Mesothelial cell of epicardium (in vitro differentiated cells): ENCODE results near the gene KANK3. TPM values are rescaled to one million over a fixed set of nuclear protein-coding genes. Genes with fewer than 3 reads are reported as not detected.
"Not testable (repeated sequence)": the region's sequence is repeated elsewhere in the genome, so short reads cannot be mapped to it uniquely, and the experiment has no call there.

ENCODE experiments used
- DNase-seq, 2 experiments: peaks; one replicate each; pipeline ENCODE4 v3.0.0; 2021; ENCODE audit warnings: low spot score in 2 of 2; ENCODE audit not compliant: unreplicated experiment in 2 of 2
- H3K27ac Mint-ChIP-seq: 2 replicates; pipeline ENCODE4 v1.8.0; 2021; ENCODE audit warnings: mixed read lengths
- H3K27me3 Mint-ChIP-seq: 2 replicates; pipeline ENCODE4 v1.8.0; 2021; ENCODE audit warnings: low read depth, mixed read lengths
- H3K36me3 Mint-ChIP-seq: 2 replicates; pipeline ENCODE4 v1.8.0; 2021; ENCODE audit warnings: mixed read lengths
- H3K4me1 Mint-ChIP-seq: 2 replicates; pipeline ENCODE4 v1.8.0; 2021; ENCODE audit warnings: mixed read lengths
- H3K4me3 Mint-ChIP-seq: 2 replicates; pipeline ENCODE4 v1.8.0; 2021; ENCODE audit warnings: mild to moderate bottlenecking, moderate library complexity, mixed read lengths
- H3K9me3 Mint-ChIP-seq: 2 replicates; pipeline ENCODE4 v1.8.0; 2021; ENCODE audit warnings: mixed read lengths
- CTCF ChIP-seq: fragments of 200-600 bp; sonication (generic); IDR thresholded peaks from one replicate; pipeline ENCODE4 v1.5.0; 2021; ENCODE audit warnings: antibody characterized with exemption; ENCODE audit not compliant: unreplicated experiment
- total RNA-seq: library from RNA; stranded (reverse); gene quantifications from 3 replicates; pipeline ENCODE4 v1.2.1, GENCODE V29; 2021

Gene KANK3
- total RNA-seq, 1 donor from 2014 or later = 2.3 TPM

- H3K36me3 Mint-ChIP-seq = peaks cover 5% of the 10 kb centered on the region
- peak overlapping the region; percentile 98 for H3K27ac Mint-ChIP-seq
- no peaks in the 10 kb centered on the region for H3K27me3 Mint-ChIP-seq
- DNase-seq = no peak
- peaks cover 27% of the 10 kb centered on the region for H3K4me1 Mint-ChIP-seq
- no peak for TF ChIP-seq CTCF
- H3K4me3 Mint-ChIP-seq = peak overlapping the region; percentile 95
- no peaks in the 10 kb centered on the region for H3K9me3 Mint-ChIP-seq
These were observed 23.1 kb downstream of the KANK3 start for GRCh38 chr19:8319807-8320520.

- not testable (repeated sequence) for DNase-seq, H3K9me3 Mint-ChIP-seq, H3K27me3 Mint-ChIP-seq, H3K36me3 Mint-ChIP-seq
- Mint-ChIP-seq H3K4me1 (peaks cover 27% of the 10 kb centered on the region), H3K4me3 (peak overlapping the region; percentile 41), H3K27ac (peak overlapping the region; percentile 59)
These were observed 24.2 kb downstream of the KANK3 start for GRCh38 chr19:8318835-8319234.

- no peak for TF ChIP-seq CTCF
- peaks cover 8% of the 10 kb centered on the region for H3K4me1 Mint-ChIP-seq
- no peak overlapping the region for H3K4me3 Mint-ChIP-seq
- H3K27me3 Mint-ChIP-seq = no peaks in the 10 kb centered on the region
- peaks cover 5% of the 10 kb centered on the region for H3K36me3 Mint-ChIP-seq
- no peak overlapping the region for H3K27ac Mint-ChIP-seq
- H3K9me3 Mint-ChIP-seq = no peaks in the 10 kb centered on the region
- no peak for DNase-seq
These were observed 26.5 kb downstream of the KANK3 start for GRCh38 chr19:8316351-8317125.

- peaks cover 10% of the 10 kb centered on the region for H3K36me3 Mint-ChIP-seq
- DNase-seq, H3K9me3 Mint-ChIP-seq, H3K27ac Mint-ChIP-seq, H3K4me1 Mint-ChIP-seq, H3K4me3 Mint-ChIP-seq, H3K27me3 Mint-ChIP-seq: not testable (repeated sequence)
These were observed 28.0 kb downstream of the KANK3 start for GRCh38 chr19:8314981-8315640.

GRCh38 chr19:8311461-8312260 is 31.4 kb downstream of the KANK3 start:
- Mint-ChIP-seq H3K27ac (no peak overlapping the region), H3K36me3 (peaks cover 12% of the 10 kb centered on the region), H3K4me3 (no peak overlapping the region), H3K4me1 (peaks cover 17% of the 10 kb centered on the region), H3K9me3 (no peaks in the 10 kb centered on the region), H3K27me3 (no peaks in the 10 kb centered on the region)
- DNase-seq = peak in 1 of 2 experiments; percentile 26
- no peak for TF ChIP-seq CTCF

- H3K27ac Mint-ChIP-seq = no peak overlapping the region
- DNase-seq = peak in 1 of 2 experiments; percentile 14
- H3K4me1 Mint-ChIP-seq = peaks cover 17% of the 10 kb centered on the region
- peaks cover 10% of the 10 kb centered on the region for H3K36me3 Mint-ChIP-seq
- no peaks in the 10 kb centered on the region for H3K9me3 Mint-ChIP-seq
- TF ChIP-seq CTCF = no peak
- no peaks in the 10 kb centered on the region for H3K27me3 Mint-ChIP-seq
- no peak overlapping the region for H3K4me3 Mint-ChIP-seq
These were observed 32.6 kb downstream of the KANK3 start for GRCh38 chr19:8310342-8311055.
